ENCODE results near the gene OVOL1. TPM values are rescaled to one million over a fixed set of nuclear protein-coding genes. Genes with fewer than 3 reads are reported as not detected.

OVOL1 gene
- total RNA-seq, 1 experiment from 2014 or later, result 10.5 TPM

- Histone ChIP-seq H3K4me3 (no peak overlapping the region), H3K27ac (peak overlapping the region; percentile 62; the same call in 1 of the 2 replicates), H3K9me3 (ENCODE audit: insufficient read depth, low read depth) (no peaks in the 10 kb centered on the region), H3K9me2 (ENCODE audit: insufficient read depth) (no peaks in the 10 kb centered on the region), H3K4me2 (no peak overlapping the region; the same call in 1 of the 2 replicates), H2AFZ (no peak overlapping the region), H3F3A (ENCODE audit: insufficient read depth, low read depth) (peaks cover 24% of the 10 kb centered on the region), H3K4me1 (replicated peaks; ENCODE audit: insufficient read depth) (peaks cover 28% of the 10 kb centered on the region), H3K36me3 (ENCODE audit: low read depth) (0 out of 2 replicates have a peak, but pooled peaks cover 3% of the 10 kb centered on the region), H3K27me3 (ENCODE audit: insufficient read depth, low read depth) (no peaks in the 10 kb centered on the region), H3K79me2 (ENCODE audit: low read depth) (peaks cover 13% of the 10 kb centered on the region), H4K20me1 (ENCODE audit: insufficient read depth) (no peaks in the 10 kb centered on the region; the same call in 1 of the 2 replicates)
- BruUV-seq (replicated peaks), result no TSS peak
- TF ChIP-seq EZH2 (IDR thresholded peaks at IDR 0.05; ENCODE audit: low read depth), result no peak
- no peak for TF ChIP-seq CTCF (conservative IDR thresholded peaks at IDR 0.05)
- DNase-seq, result no peak
- ChIA-PET POLR2A (ENCODE audit: unreplicated experiment) (interaction anchor here (0.6 kb wide), 1 partner anchor 56 kb away, joined by 4 read pairs; the partner anchor contains the start of gene RNASEH2C), CTCF (interaction anchor here (0.6 to 1.0 kb wide), 3 partner anchors 9 to 198 kb away, joined by 4 to 10 read pairs (median 4); partner anchors contain the start of gene FIBP)
- intact Hi-C loops (cut with micrococcal nuclease; ENCODE audit: unreplicated experiment), result no loop called here
These were observed 9.6 kb upstream of the OVOL1 start for GRCh38 chr11:65777241-65777640.

- CTCF ChIA-PET, result interaction anchor here (1.0 to 2.7 kb wide), 2 partner anchors 15 to 40 kb away, joined by 4 to 16 read pairs; no protein-coding TSS in a partner anchor
- H3K4me1 ChIP-seq (replicated peaks; ENCODE audit: insufficient read depth), result peaks cover 28% of the 10 kb centered on the region
- intact Hi-C loops (cut with micrococcal nuclease; ENCODE audit: unreplicated experiment), result no loop called here
- no peaks in the 10 kb centered on the region; the same call in 1 of the 2 replicates for H4K20me1 ChIP-seq (ENCODE audit: insufficient read depth)
- 0 out of 2 replicates have a peak, but pooled peaks cover 3% of the 10 kb centered on the region for H3K36me3 ChIP-seq (ENCODE audit: low read depth)
- no peak for DNase-seq
- no peaks in the 10 kb centered on the region for H3K27me3 ChIP-seq (ENCODE audit: insufficient read depth, low read depth)
- H2AFZ ChIP-seq, result no peak overlapping the region
- no peak overlapping the region for H3K4me2 ChIP-seq
- H3K9me2 ChIP-seq (ENCODE audit: insufficient read depth), result no peaks in the 10 kb centered on the region
- H3F3A ChIP-seq (ENCODE audit: insufficient read depth, low read depth), result peaks cover 31% of the 10 kb centered on the region
- H3K27ac ChIP-seq, result no peak overlapping the region
- H3K79me2 ChIP-seq (ENCODE audit: low read depth), result peaks cover 13% of the 10 kb centered on the region
- no TSS peak for BruUV-seq (replicated peaks)
- no peak for TF ChIP-seq CTCF (conservative IDR thresholded peaks at IDR 0.05)
- POLR2A ChIA-PET (ENCODE audit: unreplicated experiment), result interaction anchor here (0.6 kb wide), 1 partner anchor 57 kb away, joined by 4 read pairs; the partner anchor contains the start of gene RNASEH2C
- H3K4me3 ChIP-seq, result no peak overlapping the region
- no peaks in the 10 kb centered on the region for H3K9me3 ChIP-seq (ENCODE audit: insufficient read depth, low read depth)
These were observed 9.0 kb upstream of the OVOL1 start for GRCh38 chr11:65777821-65778361.

- Histone ChIP-seq H3K9me2 (ENCODE audit: insufficient read depth) (no peaks in the 10 kb centered on the region), H3F3A (ENCODE audit: insufficient read depth, low read depth) (peaks cover 33% of the 10 kb centered on the region), H3K4me2 (no peak overlapping the region), H3K79me2 (ENCODE audit: low read depth) (peaks cover 13% of the 10 kb centered on the region), H4K20me1 (ENCODE audit: insufficient read depth) (no peaks in the 10 kb centered on the region; the same call in 1 of the 2 replicates), H3K9me3 (ENCODE audit: insufficient read depth, low read depth) (no peaks in the 10 kb centered on the region), H3K27ac (no peak overlapping the region), H3K4me1 (replicated peaks; ENCODE audit: insufficient read depth) (peaks cover 28% of the 10 kb centered on the region), H3K36me3 (ENCODE audit: low read depth) (0 out of 2 replicates have a peak, but pooled peaks cover 3% of the 10 kb centered on the region), H3K27me3 (ENCODE audit: insufficient read depth, low read depth) (no peaks in the 10 kb centered on the region), H2AFZ (no peak overlapping the region), H3K4me3 (no peak overlapping the region)
- ChIA-PET POLR2A (ENCODE audit: unreplicated experiment) (no interaction called here), CTCF (interaction anchor here (0.8 to 2.7 kb wide), 5 partner anchors 15 to 66 kb away, joined by 3 to 22 read pairs (median 12); partner anchors contain the start of gene KAT5)
- no TSS peak for BruUV-seq (replicated peaks)
- intact Hi-C loops (cut with micrococcal nuclease; ENCODE audit: unreplicated experiment), result no loop called here
- no peak for DNase-seq
- TF ChIP-seq CTCF (conservative IDR thresholded peaks at IDR 0.05) (no peak), EZH2 (IDR thresholded peaks at IDR 0.05; ENCODE audit: low read depth) (no peak)
These were observed 8.4 kb upstream of the OVOL1 start for GRCh38 chr11:65778431-65778900.
